GM19455 (cell line): ENCODE results near the gene HOXA6.

Source experiments
- ATAC-seq: cut with Tn5 transposase; IDR thresholded peaks from one replicate; pipeline ENCODE4 v1.9.1; 2021; ENCODE audit not compliant: unreplicated experiment

HOXA6 gene

DNA sequence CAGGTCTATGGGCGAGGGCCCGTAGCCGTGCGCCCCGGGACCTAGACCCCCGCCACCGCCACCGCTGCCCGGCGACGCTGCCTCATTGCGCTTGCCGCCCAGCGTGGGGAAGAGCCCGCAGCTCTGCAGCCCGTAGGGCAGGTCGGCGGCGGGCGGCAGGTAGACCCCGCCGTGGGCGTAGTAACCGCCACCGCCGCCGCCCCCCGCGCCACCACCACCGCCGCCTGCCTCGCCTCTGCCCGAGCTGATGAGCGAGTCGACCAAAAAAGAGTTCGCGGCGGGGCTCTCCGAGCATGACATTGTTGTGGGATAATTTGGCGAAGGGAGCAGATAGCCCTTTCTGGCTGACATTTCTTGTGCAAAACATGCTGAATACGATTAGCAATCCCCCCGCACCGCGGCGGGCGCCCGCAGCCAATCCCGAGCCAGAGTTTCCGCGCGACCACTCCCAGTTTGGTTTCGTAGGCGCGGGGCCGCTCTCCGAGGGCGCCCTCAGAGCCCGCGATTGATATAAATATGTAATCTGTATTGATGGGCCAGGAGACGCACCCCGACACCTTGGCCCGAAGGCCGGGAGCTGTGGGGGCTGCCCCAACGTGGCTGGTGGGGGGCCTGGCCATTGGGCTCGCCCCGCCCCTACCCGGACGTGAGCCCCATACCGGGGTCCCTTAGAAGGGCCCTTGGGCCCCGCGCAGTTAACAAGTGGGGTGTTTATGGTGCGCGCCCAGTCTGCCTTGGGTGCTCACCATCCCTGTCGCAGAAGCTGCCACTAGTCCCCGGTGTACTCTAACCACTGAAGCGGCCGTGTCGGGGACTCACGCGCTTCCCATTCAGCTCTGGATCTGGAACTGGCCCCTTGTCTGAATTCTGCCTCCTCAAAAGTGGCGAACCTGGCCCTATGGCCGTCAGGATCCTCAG lies 26.6 kb upstream of the HOXA6 start, which contains the start of gene HOXA10:
TSS of gene HOXA10 (minus strand) at position 365 of the 918 bp plus-strand sequence. CDS start at position 351, 14 bp downstream.
- no peak for ATAC-seq

DNA sequence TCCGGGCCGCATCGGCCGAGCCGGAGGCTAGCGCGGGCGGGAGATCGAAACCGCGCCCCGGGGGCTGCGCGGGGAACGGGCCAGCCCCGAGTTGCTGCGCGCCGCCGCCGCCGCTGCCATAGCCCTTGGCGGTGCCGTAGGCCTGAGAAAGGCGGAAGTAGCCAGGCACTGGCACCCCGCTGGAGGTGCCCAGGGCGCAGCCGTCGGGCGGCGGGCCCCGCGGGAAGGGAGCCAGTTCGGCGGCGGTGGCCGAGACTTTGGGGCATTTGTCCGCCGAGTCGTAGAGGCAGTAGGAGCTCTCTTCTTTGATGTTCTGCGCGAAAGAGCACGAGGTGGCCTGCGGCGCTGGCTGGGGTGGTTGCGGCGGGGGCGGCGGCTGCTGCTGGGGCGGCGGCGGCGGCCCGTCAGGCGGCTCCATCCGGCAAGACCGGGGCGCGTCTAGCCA lies 26.0 kb upstream of the HOXA6 start:
- ATAC-seq: no peak

DNA sequence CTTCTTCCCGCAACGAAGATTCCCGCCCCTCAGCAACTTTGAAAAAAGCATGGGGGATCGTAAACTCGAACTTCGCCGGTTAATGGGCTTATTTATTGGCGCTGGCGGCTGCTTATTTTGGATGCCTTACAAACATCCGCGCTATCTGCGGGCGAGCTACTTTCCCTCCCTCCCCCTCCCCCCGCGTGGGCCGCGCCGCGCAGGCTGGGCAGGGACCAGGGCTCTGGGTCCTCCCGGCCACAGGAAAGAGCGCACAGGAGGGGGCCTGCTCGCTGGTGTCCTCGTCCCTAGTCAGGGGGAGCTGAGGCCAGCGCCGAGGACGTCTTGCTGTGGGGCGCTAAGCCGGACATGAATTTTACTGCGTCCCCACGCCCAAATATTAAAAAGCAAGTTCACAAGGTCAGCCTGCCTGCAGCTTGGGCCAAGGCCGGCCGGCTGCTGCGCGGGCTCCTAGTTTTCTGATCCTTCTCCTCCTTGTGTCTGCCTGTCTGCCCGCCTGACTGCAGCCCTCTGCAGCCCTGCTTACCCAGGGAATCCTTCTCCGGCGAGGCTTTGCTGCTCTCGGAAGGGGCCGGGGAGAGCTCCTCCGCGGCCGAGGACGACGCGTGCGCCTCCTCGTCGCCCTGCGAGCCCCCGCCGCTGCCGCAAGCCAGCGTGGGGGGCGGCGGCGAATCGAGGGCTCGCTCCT lies 25.4 kb upstream of the HOXA6 start:
- no peak for ATAC-seq

DNA sequence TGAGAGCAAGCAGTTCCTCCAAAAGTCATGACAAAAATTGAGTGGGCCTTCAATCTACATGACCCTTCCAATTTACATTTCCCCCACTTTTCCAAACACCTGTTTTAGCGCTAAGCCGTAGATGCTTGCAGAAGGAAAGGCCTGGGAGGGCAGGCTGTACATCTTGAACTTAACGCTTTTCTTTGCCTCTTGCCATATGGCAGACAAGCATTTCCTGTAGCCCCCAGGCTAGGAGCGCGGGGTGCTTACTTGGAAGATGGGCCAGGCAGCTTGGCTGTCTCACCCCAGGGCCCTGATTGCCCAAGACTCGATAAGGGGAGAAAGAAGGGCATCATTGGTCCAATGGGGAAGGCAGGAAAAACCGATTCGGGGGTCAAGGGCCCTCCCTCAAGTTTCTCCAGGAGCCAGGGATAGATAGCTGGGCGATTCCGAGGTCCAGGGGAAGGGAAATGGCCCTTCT lies 24.8 kb upstream of the HOXA6 start:
- ATAC-seq: no peak

DNA sequence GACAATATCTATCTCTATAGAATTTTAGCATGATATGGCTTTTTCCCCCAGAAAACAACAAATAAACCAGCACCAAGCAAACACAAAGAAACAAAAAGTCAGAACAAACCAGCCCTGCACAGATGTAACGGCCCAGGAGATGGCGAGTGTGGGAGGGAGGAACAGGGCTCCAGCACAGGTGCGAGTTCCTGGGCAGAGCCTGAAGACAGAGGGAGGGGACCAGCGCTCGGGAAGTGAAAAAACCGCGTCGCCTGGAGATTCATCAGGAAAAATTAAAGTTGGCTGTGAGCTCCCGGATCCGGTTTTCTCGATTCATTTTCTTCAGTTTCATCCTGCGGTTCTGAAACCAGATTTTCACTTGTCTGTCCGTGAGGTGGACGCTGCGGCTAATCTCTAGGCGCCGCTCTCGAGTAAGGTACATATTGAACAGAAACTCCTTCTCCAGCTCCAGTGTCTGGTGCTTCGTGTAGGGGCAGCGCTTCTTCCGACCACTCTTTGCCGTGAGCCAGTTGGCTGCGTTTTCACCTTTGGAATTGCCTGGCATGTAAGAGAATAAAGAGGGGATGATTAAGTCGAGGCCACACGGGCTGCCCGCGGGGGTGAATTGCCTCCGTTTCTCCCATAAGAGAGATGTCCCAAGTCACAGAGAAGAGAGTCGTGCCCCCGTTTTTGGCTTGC lies 24.2 kb upstream of the HOXA6 start:
- ATAC-seq: no peak

DNA sequence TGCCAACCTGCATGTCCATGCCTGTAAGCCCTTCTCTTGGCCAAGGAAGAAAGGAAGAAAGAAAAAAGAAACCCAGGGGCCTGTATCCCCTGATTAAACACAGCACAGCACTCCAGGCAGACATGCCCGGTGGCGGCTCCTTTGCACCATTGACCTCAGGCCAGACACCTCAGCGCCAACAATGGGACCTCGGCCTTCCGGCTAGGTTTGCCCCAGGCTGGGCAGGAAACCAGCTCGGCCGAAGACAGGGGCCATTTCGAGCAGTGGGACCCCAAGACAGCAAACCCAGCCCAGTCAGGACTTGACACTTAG lies 23.7 kb upstream of the HOXA6 start:
- ATAC-seq: no peak

DNA sequence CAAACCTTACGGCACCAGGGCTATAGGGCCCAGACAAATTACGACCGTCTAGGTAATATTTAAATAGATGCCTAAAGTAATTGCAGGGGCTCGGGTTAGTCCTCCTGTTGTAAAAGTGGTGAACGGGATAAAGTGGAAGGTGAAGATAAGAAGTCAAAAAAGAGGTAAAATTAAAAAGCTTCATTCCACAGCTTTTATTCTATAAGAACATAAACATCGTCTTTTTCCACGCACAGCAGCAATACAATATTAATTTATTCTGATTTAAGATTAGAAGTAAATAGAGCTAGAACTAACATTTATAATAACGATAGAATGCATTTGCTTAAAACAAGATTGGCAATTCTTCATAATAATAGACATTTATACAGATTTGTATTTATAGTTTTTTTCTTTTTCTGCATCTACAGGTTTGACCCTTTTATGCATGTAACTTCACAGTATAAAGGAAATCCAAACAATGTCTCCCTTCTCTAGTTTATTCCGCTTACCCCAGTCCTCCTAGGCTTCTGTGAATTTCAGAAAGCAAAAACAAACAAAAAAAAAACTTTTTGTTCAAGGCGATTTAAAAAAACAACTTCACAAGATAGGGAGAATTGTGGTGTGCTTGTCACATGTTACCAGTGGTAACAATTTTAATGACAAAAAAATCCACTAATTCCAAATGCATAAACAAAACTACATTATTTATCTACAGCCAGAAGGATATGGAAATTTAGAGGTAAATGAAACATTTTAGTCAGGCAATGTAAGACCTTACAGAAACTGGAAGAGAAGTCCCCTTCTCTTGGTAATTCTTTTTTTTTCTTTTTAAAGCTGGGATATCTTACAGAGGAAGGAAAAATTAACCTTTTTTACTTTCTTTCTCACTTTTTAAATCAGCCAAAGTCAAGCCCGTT lies 23.1 kb upstream of the HOXA6 start:
- ATAC-seq: no peak

DNA sequence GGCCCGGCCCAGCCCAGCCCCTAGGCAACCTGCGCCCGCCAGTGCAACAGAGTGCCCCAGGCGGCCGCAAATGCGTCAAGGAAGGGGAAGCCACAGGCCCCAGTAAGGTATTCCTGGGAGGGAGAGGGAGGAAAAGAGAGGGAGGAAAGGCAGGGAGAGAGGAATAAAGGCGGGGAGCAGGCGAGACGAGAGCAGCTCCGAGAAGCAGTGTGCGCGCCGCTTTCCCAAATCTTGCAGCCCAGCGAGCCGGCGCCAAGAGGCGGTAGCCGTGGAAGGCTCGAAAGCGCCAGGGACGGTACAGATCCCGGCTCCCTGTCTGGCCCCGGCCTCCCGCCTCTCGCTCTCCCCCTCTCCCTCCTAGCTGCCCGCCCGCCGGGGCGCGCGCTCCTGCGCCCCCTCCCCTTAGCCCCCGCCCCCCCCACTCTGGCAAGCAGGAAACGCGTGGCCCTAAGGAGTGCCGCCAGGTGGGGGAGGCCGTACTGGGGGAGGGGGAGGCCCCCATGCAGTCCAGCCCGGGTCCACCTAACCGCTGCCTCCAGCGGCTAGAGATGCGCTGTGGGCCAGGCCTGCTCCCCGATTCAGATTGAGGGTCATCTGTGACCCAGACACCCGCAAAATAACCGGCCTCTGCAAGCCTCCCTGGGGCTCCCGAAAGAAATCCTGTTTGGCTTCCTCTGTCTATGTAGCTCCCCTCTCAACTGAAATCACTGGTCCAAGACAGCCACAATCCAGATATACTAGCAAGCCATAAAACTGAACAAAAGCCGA lies 22.3 kb upstream of the HOXA6 start:
- no peak for ATAC-seq

DNA sequence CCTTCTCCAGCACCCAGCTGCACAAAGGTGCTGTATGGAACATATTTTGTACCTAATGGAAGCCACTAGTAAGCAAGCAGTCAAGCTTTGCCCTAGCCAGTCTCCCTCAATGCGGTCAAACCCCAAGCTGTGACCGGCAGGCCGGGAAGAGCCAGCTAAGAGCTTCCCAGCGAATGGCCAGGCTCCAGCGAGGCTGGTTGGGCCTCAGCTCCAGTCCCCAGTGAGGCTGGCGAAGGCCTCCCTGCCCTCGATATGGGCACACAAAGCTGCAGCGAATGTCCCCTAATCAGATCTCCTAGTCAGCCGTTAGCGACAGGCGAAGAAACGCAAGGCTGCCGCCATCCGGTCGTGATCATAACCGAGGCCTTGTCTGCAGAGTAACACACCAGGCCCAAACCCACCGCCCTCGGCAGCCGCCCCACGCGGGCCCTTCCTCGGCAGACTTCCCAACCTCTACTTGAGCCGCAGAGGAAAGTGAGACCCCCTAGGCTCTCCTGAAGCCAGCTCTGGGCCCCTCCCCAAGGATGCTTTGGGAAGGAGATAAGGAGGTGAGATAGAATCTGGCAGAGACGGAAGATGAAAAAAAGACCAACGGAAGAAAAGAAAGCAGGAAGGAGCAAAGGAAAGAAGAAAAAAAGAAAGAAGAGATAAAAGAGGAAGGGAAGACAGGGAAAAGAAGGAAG lies 20.8 kb upstream of the HOXA6 start:
- no peak for ATAC-seq

DNA sequence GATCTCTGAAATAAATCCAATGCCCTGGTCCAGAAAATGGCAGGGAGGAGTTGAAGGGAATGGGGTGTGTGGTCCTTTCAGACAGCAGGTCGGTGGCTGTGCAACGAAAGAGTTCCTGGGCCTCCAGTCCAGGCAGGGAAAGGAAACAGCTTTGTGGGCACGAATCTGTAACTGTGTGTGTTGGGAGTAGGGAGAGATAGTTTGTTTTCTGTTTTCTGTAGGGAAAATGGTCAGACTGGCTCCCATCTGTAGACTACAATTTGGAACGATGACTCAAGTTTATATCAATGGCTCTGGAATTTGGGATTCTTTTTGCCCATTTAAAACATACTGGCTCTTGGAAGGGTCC lies 20.3 kb upstream of the HOXA6 start:
- ATAC-seq: no peak

DNA sequence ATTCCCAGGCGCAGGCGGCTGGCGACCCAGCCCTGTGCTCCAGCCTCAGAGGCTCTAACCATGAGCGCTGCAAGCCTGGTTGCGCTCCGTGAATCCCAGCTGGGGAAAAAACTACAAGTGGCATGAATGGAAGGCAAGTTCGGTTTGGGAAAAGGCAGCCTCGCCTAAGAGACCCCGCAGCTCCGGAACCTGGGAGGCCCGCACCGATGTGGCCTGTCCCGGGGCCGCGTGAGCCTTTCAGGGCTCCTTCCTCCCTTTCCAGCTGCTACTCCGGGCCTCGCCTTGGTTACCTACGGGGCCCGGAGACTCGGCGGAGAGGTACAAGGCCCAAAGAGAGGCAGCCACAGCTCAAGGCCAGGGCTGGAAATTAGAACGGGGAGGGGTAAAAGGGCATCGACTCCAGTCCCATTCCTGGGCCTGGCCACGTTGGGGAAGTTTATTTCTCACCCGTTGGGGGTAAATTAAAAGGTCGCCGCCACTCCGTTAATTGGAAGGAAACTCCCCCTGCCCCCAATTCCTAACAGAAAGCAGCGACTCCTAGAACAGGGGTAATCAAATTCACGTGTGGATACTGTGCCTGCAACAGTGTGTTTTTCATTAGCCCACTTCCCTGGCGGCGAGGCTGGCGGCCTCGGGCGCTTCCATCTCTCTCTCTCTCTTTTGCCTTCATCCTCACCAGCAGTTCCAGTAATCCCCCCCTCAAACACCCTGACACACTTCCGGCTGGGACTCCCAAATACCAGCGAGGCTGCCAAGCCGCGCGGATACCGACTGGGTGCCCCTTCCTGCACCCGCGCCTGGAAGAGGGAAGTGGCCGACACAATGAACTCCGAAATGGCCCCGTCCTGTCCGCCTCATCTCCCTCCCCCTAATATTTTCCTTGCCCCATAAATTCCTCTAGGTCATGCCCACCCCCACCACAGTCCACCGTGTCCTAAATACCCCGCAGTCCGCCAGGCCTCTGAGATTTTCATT lies 19.2 kb upstream of the HOXA6 start:
- no peak for ATAC-seq

DNA sequence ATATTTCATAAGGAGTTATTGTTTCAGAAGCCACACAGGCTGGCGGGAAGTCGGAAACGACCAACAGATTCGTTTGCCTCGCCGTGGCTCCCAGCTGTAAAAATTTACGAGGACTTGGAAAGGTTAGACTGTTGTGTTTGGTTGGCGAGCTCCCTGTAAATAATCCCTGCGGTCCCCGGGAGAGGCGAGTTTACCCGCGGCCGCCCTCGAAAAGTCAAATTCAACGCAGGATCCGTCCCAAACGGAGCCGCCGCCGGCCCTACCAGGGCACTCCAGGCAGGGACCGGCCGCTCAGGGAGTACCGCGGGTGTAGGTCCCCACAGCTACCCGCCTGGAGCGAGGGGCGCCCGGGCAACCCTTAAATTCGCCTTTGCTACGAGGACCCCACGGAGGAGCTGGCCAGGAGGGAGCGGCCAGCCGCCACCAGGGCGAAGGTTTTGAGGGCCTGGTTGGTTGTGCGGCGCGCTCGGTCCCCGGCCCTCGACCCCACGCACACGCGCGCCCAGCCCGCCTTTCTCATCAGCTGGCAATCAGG lies 18.5 kb upstream of the HOXA6 start:
- no peak for ATAC-seq

DNA sequence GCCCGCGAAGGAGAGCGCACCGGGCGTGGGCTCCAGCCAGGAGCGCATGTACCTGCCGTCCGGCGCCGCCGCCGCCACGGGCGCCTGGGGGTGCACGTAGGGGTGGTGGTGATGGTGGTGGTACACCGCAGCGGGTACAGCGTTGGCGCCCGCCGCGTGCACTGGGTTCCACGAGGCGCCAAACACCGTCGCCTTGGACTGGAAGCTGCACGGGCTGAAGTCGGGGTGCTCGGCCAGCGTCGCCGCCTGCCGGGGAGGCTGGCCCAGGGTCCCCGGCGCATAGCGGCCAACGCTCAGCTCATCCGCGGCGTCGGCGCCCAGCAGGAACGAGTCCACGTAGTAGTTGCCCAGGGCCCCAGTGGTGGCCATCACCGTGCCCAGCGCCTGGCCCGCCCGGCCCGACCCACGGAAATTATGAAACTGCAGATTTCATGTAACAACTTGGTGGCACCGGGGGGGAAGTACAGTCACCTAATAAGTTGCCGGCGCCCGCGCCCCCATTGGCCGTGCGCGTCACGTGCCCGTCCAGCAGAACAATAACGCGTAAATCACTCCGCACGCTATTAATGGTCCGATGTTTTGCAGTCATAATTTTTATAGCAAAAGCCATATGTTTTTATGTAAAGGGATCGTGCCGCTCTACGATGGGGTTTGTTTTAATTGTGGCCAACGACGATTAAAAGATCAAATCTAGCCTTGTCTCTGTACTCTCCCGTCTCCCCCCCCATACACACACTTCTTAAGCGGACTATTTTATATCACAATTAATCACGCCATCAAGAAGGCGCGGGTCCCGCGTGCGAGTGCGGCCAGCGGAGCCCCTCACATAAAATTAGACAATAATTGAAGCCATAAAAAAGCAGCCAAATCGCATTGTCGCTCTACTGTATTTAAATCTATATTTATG lies 17.8 kb upstream of the HOXA6 start, which contains the start of gene HOXA9:
TSS of gene HOXA9 (minus strand) at position 449 of the 907 bp plus-strand sequence. CDS start at position 369, 80 bp downstream.
- no peak for ATAC-seq

DNA sequence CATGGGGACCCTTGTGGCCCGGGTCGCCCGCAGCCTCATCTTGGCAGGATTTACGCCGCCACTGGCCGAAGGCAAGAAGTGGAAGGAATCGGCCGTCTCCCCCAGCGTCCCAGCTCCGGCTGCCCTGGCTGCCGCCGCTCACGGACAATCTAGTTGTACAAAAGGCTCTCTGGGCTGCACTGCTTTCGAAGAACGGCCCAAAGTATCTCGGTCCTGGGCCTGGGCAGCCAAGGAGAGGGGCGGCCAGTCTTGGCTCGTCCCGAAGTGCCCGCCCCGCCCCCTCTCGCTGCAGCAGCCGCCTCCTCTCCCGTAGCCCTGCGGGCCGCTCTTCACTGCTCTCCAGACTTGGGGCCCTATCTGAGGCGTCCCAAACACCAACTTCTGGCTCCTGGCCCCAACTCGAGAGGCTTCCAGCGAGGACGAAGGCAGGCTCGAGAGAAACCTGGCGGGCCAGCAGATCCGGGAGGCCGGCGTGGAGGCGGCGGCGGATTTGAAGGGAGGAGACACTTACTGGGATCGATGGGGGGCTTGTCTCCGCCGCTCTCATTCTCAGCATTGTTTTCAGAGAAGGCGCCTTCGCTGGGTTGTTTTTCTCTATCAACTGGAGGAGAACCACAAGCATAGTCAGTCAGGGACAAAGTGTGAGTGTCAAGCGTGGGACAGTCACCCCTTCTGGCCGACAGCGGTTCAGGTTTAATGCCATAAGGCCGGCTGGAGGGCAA lies 17.0 kb upstream of the HOXA6 start:
- ATAC-seq: no peak

DNA sequence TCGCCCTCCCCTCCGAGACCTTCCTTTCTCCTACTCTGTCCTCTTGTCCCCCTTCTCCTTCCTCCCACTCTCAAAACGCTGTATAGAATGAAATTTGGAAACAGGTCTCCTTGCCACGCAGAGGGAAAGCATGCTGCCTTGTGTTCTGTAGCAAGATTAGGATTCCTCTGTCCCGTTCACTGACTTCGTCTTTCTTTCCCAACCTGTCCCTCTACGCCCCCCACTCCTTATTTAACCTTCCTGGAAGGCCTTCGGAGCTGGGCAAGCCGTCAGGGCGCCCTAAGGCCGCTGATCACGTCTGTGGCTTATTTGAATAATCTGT lies 16.4 kb upstream of the HOXA6 start:
- ATAC-seq: no peak

DNA sequence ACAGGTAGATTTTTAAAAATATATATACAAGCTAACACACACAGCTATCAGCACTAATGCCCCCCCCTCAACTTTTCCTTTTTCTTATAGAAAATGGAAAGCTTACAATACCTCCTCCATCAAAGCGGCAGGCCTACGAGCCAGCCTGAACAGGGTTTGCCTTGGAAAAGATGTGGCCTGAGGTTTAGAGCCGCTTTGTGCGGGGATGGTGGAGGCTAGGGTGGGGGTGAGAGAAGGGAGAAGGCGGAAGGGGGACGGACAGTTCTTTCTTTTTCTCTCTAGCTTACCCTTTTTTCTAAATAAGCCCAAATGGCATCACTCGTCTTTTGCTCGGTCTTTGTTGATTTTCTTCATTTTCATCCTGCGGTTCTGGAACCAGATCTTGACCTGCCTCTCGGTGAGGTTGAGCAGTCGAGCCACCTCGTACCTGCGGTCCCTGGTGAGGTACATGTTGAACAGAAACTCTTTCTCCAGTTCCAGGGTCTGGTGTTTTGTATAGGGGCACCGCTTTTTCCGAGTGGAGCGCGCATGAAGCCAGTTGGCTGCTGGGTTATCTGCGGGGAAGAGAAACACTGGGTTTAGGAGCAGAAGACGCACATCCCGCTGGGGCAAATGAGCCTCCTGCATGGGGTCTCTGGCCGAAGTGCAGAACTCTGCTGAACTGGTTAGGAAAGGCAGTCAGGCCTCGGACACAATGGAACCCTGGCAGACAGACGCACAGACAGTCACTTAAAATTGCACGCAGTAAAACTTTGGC lies 15.9 kb upstream of the HOXA6 start:
- ATAC-seq: no peak
